Measurements from ENCODE around the gene DLX1.

The DLX1 gene

DNA sequence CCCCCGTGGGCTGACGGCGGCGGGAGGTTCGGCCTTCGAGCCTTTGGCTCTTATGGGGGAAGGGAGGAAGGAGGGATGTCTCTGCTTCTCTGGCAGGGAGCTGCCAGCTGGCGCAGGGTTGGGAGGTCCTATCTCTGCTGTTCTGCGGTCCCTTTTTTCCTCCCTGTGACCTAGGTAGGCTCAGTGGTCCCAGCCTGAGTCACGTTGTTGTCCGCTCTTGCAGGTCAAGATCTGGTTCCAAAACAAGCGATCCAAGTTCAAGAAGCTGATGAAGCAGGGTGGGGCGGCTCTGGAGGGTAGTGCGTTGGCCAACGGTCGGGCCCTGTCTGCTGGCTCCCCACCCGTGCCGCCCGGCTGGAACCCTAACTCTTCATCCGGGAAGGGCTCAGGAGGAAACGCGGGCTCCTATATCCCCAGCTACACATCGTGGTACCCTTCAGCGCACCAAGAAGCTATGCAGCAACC, 2.5 kb downstream of the DLX1 start:
- H3K4me3 ChIP-seq (ENCODE audit: low read depth, low read length): no peak overlapping the region
- DNase-seq (ENCODE audit: low read depth): no peak
- TF ChIP-seq, protein P1, sequence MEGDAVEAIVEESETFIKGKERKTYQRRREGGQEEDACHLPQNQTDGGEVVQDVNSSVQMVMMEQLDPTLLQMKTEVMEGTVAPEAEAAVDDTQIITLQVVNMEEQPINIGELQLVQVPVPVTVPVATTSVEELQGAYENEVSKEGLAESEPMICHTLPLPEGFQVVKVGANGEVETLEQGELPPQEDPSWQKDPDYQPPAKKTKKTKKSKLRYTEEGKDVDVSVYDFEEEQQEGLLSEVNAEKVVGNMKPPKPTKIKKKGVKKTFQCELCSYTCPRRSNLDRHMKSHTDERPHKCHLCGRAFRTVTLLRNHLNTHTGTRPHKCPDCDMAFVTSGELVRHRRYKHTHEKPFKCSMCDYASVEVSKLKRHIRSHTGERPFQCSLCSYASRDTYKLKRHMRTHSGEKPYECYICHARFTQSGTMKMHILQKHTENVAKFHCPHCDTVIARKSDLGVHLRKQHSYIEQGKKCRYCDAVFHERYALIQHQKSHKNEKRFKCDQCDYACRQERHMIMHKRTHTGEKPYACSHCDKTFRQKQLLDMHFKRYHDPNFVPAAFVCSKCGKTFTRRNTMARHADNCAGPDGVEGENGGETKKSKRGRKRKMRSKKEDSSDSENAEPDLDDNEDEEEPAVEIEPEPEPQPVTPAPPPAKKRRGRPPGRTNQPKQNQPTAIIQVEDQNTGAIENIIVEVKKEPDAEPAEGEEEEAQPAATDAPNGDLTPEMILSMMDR (conservative IDR thresholded peaks at IDR 0.05; ENCODE audit: low read depth, low read length): no peak

DNA sequence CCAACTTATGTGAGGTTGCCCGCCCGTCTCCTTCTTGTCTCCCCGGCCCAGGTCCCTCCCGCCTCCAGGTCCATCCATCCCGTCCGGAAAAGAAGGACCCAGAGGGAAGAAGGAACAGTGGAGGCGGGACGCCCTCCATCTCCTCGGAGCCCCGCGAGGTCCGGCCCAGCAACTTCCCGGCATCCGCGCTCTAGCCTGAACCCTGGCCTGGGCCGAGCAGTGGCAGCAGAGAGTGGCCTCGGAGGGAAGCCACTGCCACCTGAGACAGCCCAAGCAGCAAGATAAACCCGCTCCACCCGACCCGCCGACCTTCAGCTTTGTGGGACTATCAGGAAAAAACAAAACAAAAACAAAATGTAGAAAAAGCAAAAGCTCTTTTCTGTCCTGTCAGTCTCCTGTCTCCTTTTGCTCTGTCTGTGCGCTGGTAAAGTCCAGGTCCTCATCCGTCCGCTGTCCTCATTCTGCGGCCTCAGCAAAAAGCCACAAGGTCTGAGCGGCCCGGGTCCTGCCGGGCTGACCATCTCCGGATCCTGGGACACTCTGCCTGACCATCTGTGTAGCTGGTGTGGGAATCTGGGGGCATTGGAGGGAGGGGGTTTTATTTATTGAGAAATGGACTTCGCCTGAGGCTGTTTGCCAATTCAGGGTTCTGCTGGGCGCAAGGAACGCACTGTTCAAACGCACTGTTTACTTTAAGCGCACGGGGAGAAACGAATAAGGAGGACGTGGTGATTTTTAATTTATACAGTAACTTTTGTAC, 3.1 kb downstream of the DLX1 start:
- H3K4me3 ChIP-seq (ENCODE audit: low read depth, low read length): no peak overlapping the region
- TF ChIP-seq, protein P1 (conservative IDR thresholded peaks at IDR 0.05; ENCODE audit: low read depth, low read length): no peak
- no peak for DNase-seq (ENCODE audit: low read depth)

DNA sequence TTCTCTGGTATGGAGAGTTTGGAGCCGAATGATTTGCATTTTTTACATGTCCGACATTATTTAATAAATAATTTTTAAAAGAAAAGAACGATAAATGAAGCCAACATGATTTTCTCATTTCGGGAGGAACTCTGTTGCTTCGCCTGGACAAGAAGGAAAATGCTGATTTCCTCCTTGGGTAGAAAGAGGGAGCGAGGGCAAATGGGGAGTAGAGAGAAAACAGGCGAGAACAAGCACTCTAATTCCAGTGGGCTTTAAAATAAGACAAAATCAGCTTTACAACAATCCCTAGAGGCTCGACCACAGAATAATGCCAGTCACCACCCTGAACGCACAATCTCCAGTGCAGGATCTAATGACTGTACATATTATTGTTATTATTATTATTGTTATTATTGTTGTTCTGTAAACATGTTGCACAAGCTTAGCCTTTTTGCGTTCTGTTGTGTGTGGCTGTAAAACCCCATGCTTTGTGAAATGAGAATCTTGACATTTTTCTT, 3.7 kb downstream of the DLX1 start:
- no peak overlapping the region for H3K4me3 ChIP-seq (ENCODE audit: low read depth, low read length)
- no peak for DNase-seq (ENCODE audit: low read depth)
- TF ChIP-seq, protein P1 (conservative IDR thresholded peaks at IDR 0.05; ENCODE audit: low read depth, low read length): no peak

DNA sequence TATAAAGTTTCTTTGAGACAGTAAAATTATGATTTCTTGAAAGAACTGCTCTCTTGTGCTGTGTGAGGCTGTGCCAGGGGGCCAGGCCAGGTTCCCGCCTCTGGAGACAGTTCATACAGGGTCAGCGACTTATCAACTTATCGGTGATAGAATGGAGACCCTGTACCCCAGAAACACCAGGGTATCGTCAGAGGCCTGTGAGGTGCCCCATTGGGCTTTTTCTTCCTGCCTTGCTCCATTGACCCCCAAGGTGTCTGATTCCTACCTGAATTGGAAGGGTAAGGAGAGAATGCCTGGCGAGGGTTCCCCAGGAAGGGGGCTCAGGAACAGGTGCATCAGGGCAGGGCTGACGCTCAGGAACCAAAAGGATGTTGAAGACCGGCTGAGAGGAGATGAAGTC, 4.3 kb downstream of the DLX1 start:
- DNase-seq (ENCODE audit: low read depth): no peak
- TF ChIP-seq, protein P1 (conservative IDR thresholded peaks at IDR 0.05; ENCODE audit: low read depth, low read length): no peak
- H3K4me3 ChIP-seq (ENCODE audit: low read depth, low read length): no peak overlapping the region

DNA sequence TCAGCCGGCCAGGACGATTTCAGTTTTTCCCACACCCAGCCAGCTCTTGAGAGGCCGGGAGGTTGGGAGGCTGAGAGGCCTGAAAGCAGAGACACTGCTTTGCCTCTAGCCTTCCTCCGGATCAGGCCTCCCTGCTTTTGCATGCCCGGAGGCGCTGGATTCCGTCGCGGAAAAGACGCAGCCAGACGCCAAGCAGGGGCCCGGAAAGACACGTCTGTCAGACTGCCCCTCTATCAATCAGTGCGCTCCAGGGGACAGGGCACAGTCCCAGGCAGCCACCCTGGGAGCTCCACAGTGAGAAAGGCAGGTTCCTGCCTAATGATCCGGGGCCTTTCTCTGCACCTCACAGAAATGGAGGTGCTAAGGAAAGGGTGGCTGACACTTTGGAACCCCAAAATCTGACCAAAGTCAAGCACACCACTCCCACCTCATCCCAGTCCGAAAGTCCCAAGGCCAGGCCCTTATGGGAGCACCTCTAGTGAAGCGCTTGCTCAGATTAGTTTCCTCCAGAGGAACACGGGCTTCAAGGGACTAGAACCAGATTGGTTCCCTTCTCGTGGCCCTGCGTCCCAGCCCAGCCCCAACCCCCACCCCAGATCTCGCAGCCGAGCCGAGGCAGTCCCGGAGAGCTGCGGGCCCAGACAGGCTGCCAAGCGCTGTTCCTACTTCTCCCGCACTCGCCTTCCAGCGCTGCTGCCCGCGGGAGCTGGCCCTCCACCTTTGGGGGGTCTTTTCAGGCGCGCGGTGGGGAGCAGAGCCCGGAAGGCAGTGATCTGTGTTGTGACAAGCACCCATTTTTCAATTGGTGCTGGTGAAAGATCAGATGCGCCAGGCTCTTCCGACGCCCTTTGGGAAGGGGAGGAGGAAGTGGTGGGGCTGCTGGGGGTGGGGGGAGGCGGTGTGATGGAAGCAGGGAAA, 5.0 kb downstream of the DLX1 start:
- H3K4me3 ChIP-seq (ENCODE audit: low read depth, low read length): no peak overlapping the region
- TF ChIP-seq, protein P1 (conservative IDR thresholded peaks at IDR 0.05; ENCODE audit: low read depth, low read length): no peak
- no peak for DNase-seq (ENCODE audit: low read depth)

DNA sequence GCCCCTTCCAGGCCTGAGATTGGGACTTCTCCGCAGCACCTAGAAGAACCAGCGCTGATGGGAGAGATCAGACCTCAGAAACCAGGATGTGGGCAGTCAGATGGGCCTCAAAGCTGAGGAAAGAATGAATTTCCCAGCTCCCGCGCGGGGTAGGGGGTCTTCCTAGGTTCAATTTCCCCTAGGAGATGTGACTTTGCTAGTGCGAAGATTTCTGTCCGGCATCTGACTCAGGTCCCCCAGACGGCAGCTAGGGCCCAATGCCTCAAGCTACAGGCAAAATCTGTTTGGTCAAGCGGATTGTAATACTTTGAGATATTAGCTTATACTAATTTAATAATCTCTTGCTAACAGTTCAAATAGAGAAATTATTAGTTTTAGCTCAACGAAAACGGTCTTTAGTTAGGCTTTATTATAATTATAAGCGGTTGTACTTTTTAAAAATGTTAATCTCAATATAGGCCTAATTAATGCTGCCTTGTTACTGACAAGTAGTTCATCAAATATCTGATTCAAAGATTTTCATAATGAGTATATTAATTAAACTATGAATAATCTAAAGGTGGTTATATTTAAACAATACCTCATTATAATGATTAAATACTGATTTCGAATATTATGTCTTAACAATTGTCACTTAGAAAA, 5.8 kb downstream of the DLX1 start:
- TF ChIP-seq, protein P1 (conservative IDR thresholded peaks at IDR 0.05; ENCODE audit: low read depth, low read length): no peak
- no peak overlapping the region for H3K4me3 ChIP-seq (ENCODE audit: low read depth, low read length)
- no peak for DNase-seq (ENCODE audit: low read depth)

Data from choroid plexus epithelial cell (primary cell).